BE2C (cell line): Measurements from ENCODE around the gene USP33.
A peak's percentile ranks its signal among the peaks of the same experiment; 100 is the strongest.
"Not testable (repeated sequence)": the region's sequence is repeated elsewhere in the genome, so short reads cannot be mapped to it uniquely, and the experiment has no call there.

Experiments
- DNase-seq: peaks from one replicate; pipeline ENCODE4 v3.0.0-alpha.2; 2020
- H3K27me3 ChIP-seq: fragments of 250-450 bp; sonication (Bioruptor Pico); 2 replicates; pipeline ENCODE4 v1.5.1; 2020; ENCODE audit warnings: mild to moderate bottlenecking
- H3K36me3 ChIP-seq: fragments of 250-450 bp; sonication (Bioruptor Pico); 2 replicates; pipeline ENCODE4 v1.5.1; 2020; ENCODE audit warnings: mild to moderate bottlenecking
- H3K4me1 ChIP-seq: fragments of 250-450 bp; sonication (Bioruptor Pico); 2 replicates; pipeline ENCODE4 v1.5.1; 2020
- H3K4me3 ChIP-seq: 2 replicates; pipeline ENCODE4 v1.5.1; 2011; ENCODE audit warnings: low read depth, low read length
- H3K9me3 ChIP-seq: fragments of 250-450 bp; sonication (Bioruptor Pico); 2 replicates; pipeline ENCODE4 v1.5.1; 2020
- CTCF ChIP-seq: IDR thresholded peaks from 2 replicates; pipeline ENCODE4 v1.5.1; 2012; ENCODE audit warnings: mild to moderate bottlenecking, low read depth, low read length

USP33 gene

GRCh38 chr1:77658271-77658670, 101.4 kb downstream of the USP33 start:
- Histone ChIP-seq H3K9me3 (no peaks in the 10 kb centered on the region), H3K4me3 (no peak overlapping the region), H3K27me3 (no peaks in the 10 kb centered on the region), H3K4me1 (no peaks in the 10 kb centered on the region), H3K36me3 (no peaks in the 10 kb centered on the region)
- DNase-seq, result no peak
- TF ChIP-seq CTCF, result no peak

- no peak for TF ChIP-seq CTCF
- DNase-seq, result peak; percentile 7
- Histone ChIP-seq H3K27me3 (no peaks in the 10 kb centered on the region), H3K4me1 (no peaks in the 10 kb centered on the region), H3K9me3 (no peaks in the 10 kb centered on the region), H3K36me3 (no peaks in the 10 kb centered on the region), H3K4me3 (no peak overlapping the region)
These were observed 104.1 kb downstream of the USP33 start for GRCh38 chr1:77655431-77655974.

DNA sequence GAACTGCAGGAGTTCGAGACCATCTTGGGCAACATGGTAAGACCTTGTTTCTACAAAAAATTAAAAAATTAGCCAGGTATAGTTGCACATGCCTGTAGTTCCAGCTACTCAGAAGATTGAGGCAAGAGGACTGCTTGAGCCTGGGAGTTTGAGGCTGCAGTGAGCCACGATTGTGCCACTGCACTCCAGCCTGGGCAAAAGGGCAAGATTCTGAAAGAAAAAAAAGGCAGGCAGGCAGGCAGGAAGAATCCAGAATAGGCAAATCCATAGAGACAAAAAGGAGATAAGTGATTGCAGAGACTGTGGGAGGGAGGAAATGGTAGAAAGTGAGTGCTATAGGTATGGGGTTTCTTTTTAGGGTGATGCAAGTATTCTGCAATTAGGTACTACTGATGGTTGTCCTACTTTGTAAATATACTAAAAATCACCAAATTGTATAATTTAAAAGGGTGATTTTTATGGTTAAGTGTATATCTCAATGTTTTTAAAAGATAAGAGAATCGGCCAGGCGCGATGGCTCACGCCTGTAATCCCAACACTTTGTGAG, 106.6 kb downstream of the USP33 start:
- DNase-seq, result no peak
- H3K9me3 ChIP-seq, result no peaks in the 10 kb centered on the region
- TF ChIP-seq CTCF, result no peak
- H3K4me3 ChIP-seq, result no peak overlapping the region
- no peaks in the 10 kb centered on the region for H3K27me3 ChIP-seq
- no peaks in the 10 kb centered on the region for H3K36me3 ChIP-seq
- no peaks in the 10 kb centered on the region for H3K4me1 ChIP-seq

GRCh38 chr1:77652268-77652667, 107.4 kb downstream of the USP33 start:
- Histone ChIP-seq H3K27me3 (no peaks in the 10 kb centered on the region), H3K4me1 (no peaks in the 10 kb centered on the region), H3K4me3 (no peak overlapping the region), H3K36me3 (no peaks in the 10 kb centered on the region), H3K9me3 (no peaks in the 10 kb centered on the region)
- DNase-seq, result no peak
- no peak for TF ChIP-seq CTCF

GRCh38 chr1:77649127-77649526, 110.5 kb downstream of the USP33 start:
- TF ChIP-seq CTCF, result no peak
- Histone ChIP-seq H3K4me3 (no peak overlapping the region), H3K36me3 (no peaks in the 10 kb centered on the region), H3K4me1 (no peaks in the 10 kb centered on the region), H3K27me3 (no peaks in the 10 kb centered on the region), H3K9me3 (no peaks in the 10 kb centered on the region)
- DNase-seq, result no peak

DNA sequence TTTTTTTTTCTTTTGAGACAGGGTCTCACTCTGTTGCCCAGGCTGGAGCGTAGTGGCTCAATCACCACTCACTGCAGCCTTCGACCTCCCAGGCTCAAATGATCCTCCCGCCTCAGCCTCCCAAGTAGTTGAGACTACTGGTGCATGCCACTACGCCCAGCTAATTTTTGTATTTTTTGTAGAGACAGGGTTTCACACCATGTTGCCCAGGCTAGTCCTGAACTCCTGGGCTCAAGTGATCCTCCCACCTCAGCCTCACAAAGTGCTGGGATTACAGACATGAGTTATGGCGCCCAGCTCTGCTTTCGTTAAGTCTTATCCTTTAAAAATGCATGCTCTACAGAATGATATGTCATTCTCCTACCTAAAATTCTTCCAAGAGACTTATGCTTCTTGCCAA, 113.4 kb downstream of the USP33 start:
- not testable (repeated sequence) for H3K36me3 ChIP-seq, H3K4me1 ChIP-seq, DNase-seq, H3K9me3 ChIP-seq, H3K4me3 ChIP-seq, H3K27me3 ChIP-seq
